ENCODE results near the gene TYW1B.
"Not testable (repeated sequence)": the region's sequence is repeated elsewhere in the genome, so short reads cannot be mapped to it uniquely, and the experiment has no call there.

DNA sequence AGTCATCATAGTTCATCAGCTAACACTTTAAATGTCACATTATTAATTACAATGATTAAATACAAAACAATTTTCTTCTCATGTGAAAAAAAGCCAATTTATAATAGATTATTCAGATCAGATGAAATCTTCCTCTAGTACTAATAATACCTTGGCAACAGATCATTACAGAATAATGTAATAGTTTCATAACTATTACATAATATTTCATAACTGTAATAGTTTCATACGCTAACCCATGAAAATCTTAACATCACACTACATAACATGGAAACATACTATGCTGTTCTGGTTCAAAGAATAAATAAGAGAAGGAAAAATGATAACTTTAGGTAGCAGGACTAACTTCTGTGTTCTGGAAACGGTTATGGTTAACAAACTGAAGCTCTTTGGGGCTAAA, 152.3 kb downstream of the TYW1B start:
- not testable (repeated sequence) for TF ChIP-seq POLR2A (IDR thresholded peaks at IDR 0.05)
- TF ChIP-seq, protein P1, sequence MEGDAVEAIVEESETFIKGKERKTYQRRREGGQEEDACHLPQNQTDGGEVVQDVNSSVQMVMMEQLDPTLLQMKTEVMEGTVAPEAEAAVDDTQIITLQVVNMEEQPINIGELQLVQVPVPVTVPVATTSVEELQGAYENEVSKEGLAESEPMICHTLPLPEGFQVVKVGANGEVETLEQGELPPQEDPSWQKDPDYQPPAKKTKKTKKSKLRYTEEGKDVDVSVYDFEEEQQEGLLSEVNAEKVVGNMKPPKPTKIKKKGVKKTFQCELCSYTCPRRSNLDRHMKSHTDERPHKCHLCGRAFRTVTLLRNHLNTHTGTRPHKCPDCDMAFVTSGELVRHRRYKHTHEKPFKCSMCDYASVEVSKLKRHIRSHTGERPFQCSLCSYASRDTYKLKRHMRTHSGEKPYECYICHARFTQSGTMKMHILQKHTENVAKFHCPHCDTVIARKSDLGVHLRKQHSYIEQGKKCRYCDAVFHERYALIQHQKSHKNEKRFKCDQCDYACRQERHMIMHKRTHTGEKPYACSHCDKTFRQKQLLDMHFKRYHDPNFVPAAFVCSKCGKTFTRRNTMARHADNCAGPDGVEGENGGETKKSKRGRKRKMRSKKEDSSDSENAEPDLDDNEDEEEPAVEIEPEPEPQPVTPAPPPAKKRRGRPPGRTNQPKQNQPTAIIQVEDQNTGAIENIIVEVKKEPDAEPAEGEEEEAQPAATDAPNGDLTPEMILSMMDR (IDR thresholded peaks at IDR 0.05), result not testable (repeated sequence)

Measured in gastroesophageal sphincter (tissue), 3 donors.